ENCODE data around the gene SYNPR. TPM values are rescaled to one million over a fixed set of nuclear protein-coding genes. Genes with fewer than 3 reads are reported as not detected.
A peak's percentile ranks its signal among the peaks of the same experiment; 100 is the strongest.

The SYNPR gene
- total RNA-seq, 6 experiments from 2014 or later = not detected

GRCh38 chr3:63613561-63613960 lies 335.5 kb downstream of the SYNPR start:
- TF ChIP-seq CTCF (IDR thresholded peaks at IDR 0.05) = no peak

GRCh38 chr3:63617391-63617790 lies 339.3 kb downstream of the SYNPR start:
- no peak overlapping the region for H3K27ac Mint-ChIP-seq
- H3K36me3 Mint-ChIP-seq (ENCODE audit: low read depth) = no peaks in the 10 kb centered on the region
- H3K27me3 Mint-ChIP-seq (ENCODE audit: insufficient read depth) = peaks cover 3% of the 10 kb centered on the region
- TF ChIP-seq CTCF (IDR thresholded peaks at IDR 0.05) = no peak
- peaks cover 38% of the 10 kb centered on the region for H3K4me1 Mint-ChIP-seq (ENCODE audit: low read depth)
- DNase-seq = no peak
- no peak overlapping the region for H3K4me3 Mint-ChIP-seq
- H3K9me3 Mint-ChIP-seq = no peaks in the 10 kb centered on the region

More at GRCh38 chr3:63613561-63613960, 335.5 kb downstream of the SYNPR start:
- Mint-ChIP-seq H3K27me3 (ENCODE audit: insufficient read depth) (peaks cover 3% of the 10 kb centered on the region), H3K27ac (peak overlapping the region; percentile 80), H3K9me3 (no peaks in the 10 kb centered on the region), H3K36me3 (ENCODE audit: low read depth) (no peaks in the 10 kb centered on the region), H3K4me3 (peak overlapping the region; percentile 39; the same call in 1 of the 2 replicates), H3K4me1 (ENCODE audit: low read depth) (peaks cover 32% of the 10 kb centered on the region)
- peak; percentile 61 for DNase-seq

GRCh38 chr3:63624941-63625560 lies 346.9 kb downstream of the SYNPR start:
- H3K4me1 Mint-ChIP-seq (ENCODE audit: low read depth) = peaks cover 41% of the 10 kb centered on the region
- peak overlapping the region; percentile 56 for H3K27ac Mint-ChIP-seq
- H3K4me3 Mint-ChIP-seq = peak overlapping the region; percentile 61
- no peaks in the 10 kb centered on the region for H3K36me3 Mint-ChIP-seq (ENCODE audit: low read depth)
- no peaks in the 10 kb centered on the region for H3K27me3 Mint-ChIP-seq (ENCODE audit: insufficient read depth)
- TF ChIP-seq CTCF (IDR thresholded peaks at IDR 0.05) = no peak
- peak; percentile 94 for DNase-seq
- H3K9me3 Mint-ChIP-seq = no peaks in the 10 kb centered on the region

GRCh38 chr3:63631670-63632069 lies 353.6 kb downstream of the SYNPR start:
- no peak for DNase-seq
- no peak for TF ChIP-seq CTCF (IDR thresholded peaks at IDR 0.05)

GRCh38 chr3:63635186-63635585 lies 357.1 kb downstream of the SYNPR start:
- H3K9me3 Mint-ChIP-seq = peaks cover 4% of the 10 kb centered on the region
- H3K4me3 Mint-ChIP-seq = no peak overlapping the region
- TF ChIP-seq CTCF (IDR thresholded peaks at IDR 0.05) = no peak
- peaks cover 7% of the 10 kb centered on the region for H3K27me3 Mint-ChIP-seq (ENCODE audit: insufficient read depth)
- H3K27ac Mint-ChIP-seq = no peak overlapping the region
- peaks cover 6% of the 10 kb centered on the region; the same call in 1 of the 2 replicates for H3K4me1 Mint-ChIP-seq (ENCODE audit: low read depth)
- no peak for DNase-seq
- H3K36me3 Mint-ChIP-seq (ENCODE audit: low read depth) = peaks cover 4% of the 10 kb centered on the region; the same call in 1 of the 2 replicates

More at GRCh38 chr3:63631670-63632069, 353.6 kb downstream of the SYNPR start:
- peaks cover 3% of the 10 kb centered on the region for H3K9me3 Mint-ChIP-seq
- H3K27me3 Mint-ChIP-seq (ENCODE audit: insufficient read depth) = peaks cover 6% of the 10 kb centered on the region; the same call in 1 of the 2 replicates
- no peak overlapping the region for H3K27ac Mint-ChIP-seq
- no peaks in the 10 kb centered on the region for H3K4me1 Mint-ChIP-seq (ENCODE audit: low read depth)
- no peaks in the 10 kb centered on the region for H3K36me3 Mint-ChIP-seq (ENCODE audit: low read depth)
- H3K4me3 Mint-ChIP-seq = no peak overlapping the region
